Adipocyte (in vitro differentiated cells): Measurements from ENCODE around the gene NCKAP5.

Experiments used
- DNase-seq: peaks from one replicate; pipeline ENCODE4 v3.0.0-alpha.2; 2015; ENCODE audit warnings: low read depth
- H3K27me3 ChIP-seq: replicated peaks from 2 replicates; pipeline ENCODE4 v1.7.0; 2013; ENCODE audit warnings: mild to moderate bottlenecking, low read length, moderate library complexity; ENCODE audit not compliant: control insufficient read depth, insufficient read depth
- H3K36me3 ChIP-seq: 2 replicates; pipeline ENCODE4 v1.7.0; 2013; ENCODE audit warnings: low read length, mild to moderate bottlenecking, moderate library complexity; ENCODE audit not compliant: control insufficient read depth, insufficient read depth, severe bottlenecking
- H3K4me1 ChIP-seq: 2 replicates; pipeline ENCODE4 v1.7.0; 2013; ENCODE audit warnings: mild to moderate bottlenecking, low read length, moderate library complexity; ENCODE audit not compliant: control insufficient read depth, insufficient read depth
- H3K4me3 ChIP-seq: 2 replicates; pipeline ENCODE4 v1.7.0; 2013; ENCODE audit warnings: mild to moderate bottlenecking, low read length, moderate library complexity
- H3K9ac ChIP-seq: 2 replicates; pipeline ENCODE4 v1.7.0; 2013; ENCODE audit warnings: mild to moderate bottlenecking, low read length, moderate library complexity
- H3K9me3 ChIP-seq: 2 replicates; pipeline ENCODE4 v1.7.0; 2013; ENCODE audit warnings: mild to moderate bottlenecking, low read length, moderate library complexity; ENCODE audit not compliant: control insufficient read depth

The NCKAP5 gene

DNA sequence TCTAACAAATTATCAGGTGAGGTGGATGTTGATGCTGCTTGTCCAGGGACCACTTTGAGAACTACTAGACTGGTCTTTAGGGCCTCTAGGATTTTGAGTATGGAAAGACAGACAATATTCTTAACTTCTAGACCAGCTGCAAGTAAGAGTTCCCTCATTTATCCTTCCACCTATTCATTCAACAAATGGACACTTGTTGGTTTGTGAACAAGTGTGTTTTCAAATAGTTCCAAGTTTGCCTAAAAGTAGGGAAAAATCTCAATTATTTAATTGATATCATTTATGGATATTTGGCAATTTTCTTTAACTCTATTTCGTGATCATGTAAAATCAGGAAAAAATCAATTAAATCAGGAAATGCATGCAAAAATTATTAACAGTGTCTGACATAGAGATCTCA is 245.4 kb downstream of the NCKAP5 start:
- H3K4me3 ChIP-seq, result no peak overlapping the region
- H3K9me3 ChIP-seq, result no peaks in the 10 kb centered on the region
- DNase-seq, result no peak
- no peaks in the 10 kb centered on the region for H3K27me3 ChIP-seq
- no peaks in the 10 kb centered on the region for H3K36me3 ChIP-seq
- H3K4me1 ChIP-seq, result peaks cover 6% of the 10 kb centered on the region
- H3K9ac ChIP-seq, result no peak overlapping the region

DNA sequence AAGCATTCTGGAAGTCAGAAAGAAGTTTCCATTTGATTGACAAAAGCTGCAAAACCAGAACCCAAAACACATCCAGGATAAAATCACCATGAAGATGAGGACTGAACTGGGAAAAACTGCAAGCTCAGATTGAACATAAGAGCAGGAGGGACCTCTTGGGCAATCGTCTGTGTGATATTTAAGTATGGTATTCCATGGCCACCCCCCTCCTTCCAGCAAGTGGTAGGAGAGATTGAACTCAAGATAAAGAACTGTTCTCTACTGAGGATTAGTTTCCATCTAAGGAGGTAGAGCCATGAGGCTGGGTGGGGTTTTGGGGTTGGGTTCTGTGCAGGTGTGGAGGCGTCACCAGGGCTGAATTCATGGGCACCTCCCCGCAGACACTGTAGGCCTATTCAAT is 251.1 kb downstream of the NCKAP5 start:
- DNase-seq, result peak; percentile 22
- Histone ChIP-seq H3K9ac (no peak overlapping the region), H3K4me3 (no peak overlapping the region), H3K9me3 (no peaks in the 10 kb centered on the region), H3K36me3 (no peaks in the 10 kb centered on the region), H3K4me1 (no peaks in the 10 kb centered on the region), H3K27me3 (no peaks in the 10 kb centered on the region)

DNA sequence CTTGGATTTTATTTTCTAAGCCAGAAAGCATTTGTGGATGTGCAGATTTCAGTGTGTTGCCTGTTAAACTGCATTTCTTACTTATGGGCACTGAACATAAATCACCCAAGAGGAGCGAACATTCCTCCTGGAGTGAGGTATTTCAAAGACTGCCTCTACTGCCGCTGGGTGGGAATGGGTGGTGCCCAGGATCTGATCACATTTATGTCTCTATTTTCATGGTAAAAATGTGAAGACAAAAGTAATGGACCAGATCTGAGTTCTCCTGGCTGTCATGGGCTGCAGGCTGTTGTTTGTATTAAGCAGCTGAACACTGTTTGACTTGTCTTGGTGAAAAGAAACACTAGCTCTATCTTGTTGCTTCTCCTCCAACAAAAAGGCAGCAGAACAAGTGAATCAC is 251.7 kb downstream of the NCKAP5 start:
- Histone ChIP-seq H3K36me3 (no peaks in the 10 kb centered on the region), H3K9ac (no peak overlapping the region), H3K27me3 (no peaks in the 10 kb centered on the region), H3K9me3 (no peaks in the 10 kb centered on the region), H3K4me1 (no peaks in the 10 kb centered on the region), H3K4me3 (no peak overlapping the region)
- no peak for DNase-seq

DNA sequence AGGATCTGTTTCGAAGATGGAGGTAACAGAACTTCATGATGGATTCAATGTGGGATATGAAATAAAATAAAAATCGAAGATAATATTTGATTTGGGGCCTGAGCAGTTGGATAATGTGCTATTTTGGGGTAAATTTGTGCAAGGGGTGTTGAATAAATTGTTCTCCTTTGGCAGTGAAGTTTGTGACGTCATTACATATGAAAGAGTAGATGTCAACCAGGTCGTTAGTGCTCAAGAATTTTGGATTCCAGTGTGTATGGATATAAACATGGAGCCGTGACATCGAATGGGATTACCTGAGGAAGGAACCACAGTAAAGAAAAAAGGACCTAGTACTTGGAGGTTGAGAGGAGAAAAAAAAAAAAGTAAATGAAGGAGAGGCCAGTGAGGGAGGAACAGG is 253.0 kb downstream of the NCKAP5 start:
- H3K9me3 ChIP-seq, result no peaks in the 10 kb centered on the region
- no peaks in the 10 kb centered on the region for H3K36me3 ChIP-seq
- DNase-seq, result no peak
- H3K4me3 ChIP-seq, result no peak overlapping the region
- no peak overlapping the region for H3K9ac ChIP-seq
- H3K4me1 ChIP-seq, result no peaks in the 10 kb centered on the region
- no peaks in the 10 kb centered on the region for H3K27me3 ChIP-seq

DNA sequence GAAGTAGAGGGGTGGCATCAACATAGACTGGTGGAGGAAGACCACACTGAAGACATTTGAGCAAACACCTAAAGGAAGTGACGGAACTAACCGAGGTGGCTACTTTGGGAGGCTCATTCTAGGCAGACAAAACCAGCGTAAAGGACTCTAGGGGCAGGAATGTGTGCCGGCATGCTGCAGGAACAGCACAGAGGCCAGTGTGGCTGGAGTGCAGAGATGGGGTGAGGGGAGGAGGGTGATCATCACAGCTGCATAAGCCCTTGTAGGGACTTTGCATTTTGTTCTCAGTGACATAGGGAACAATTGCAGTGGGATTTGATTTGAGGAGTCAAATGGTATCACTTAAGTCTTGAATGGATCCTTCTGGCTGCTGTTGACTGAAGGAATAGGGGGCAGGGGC is 253.5 kb downstream of the NCKAP5 start:
- Histone ChIP-seq H3K9ac (no peak overlapping the region), H3K4me3 (no peak overlapping the region), H3K4me1 (no peaks in the 10 kb centered on the region), H3K36me3 (no peaks in the 10 kb centered on the region), H3K9me3 (no peaks in the 10 kb centered on the region), H3K27me3 (no peaks in the 10 kb centered on the region)
- no peak for DNase-seq

DNA sequence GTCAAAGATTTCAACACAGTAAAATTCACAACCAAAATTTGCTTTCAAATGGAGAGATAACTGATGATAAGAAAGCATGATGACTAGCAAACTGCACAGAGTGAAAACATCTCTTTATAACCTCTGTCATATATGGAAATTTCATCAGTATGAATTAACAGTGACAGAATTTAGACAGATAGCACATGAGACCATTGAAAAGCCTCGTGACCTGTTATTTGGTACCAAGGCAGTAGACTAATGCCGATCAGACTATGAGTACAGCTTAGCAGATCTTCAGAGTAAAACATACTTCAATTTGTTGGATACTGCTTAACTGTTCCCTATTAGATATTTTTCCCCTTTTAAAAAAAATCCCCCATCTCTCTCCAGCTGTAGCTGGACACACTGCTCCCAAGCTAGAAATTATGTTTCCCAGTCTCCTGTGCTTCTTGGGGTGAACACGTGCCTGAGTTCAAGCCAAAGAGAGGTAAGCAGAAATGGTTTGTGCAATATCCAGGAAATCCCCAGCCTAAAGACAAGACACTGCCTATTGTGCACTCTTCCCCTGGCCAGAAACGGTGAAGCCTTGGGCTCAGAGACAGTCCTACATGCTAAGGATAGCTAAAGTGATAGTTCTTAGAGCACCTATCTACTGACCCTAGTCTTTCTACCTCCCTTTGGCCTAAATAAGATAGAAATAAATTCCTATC is 256.1 kb downstream of the NCKAP5 start:
- Histone ChIP-seq H3K9me3 (no peaks in the 10 kb centered on the region), H3K36me3 (no peaks in the 10 kb centered on the region), H3K27me3 (no peaks in the 10 kb centered on the region), H3K9ac (no peak overlapping the region), H3K4me1 (no peaks in the 10 kb centered on the region), H3K4me3 (no peak overlapping the region)
- DNase-seq, result no peak

DNA sequence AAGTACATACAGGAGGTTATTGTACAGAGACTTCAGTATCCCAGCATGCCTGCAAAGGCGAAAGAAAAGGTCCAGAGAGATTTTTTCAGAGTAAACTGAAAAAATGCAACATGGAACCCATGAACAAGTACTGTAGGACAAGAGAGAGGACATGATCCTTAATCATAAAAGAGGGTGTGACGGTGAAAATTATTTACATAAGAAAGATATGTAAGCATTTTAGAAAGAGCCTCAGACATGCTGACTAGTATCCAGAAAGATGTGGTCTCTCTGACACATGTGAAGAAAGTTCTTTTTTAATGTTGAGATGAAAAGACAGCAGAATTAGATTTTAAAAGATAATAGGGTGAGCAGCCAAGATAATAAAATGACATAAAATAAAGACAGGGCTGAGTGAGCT is 262.0 kb downstream of the NCKAP5 start:
- H3K36me3 ChIP-seq, result no peaks in the 10 kb centered on the region
- H3K4me3 ChIP-seq, result no peak overlapping the region
- H3K9ac ChIP-seq, result no peak overlapping the region
- no peak for DNase-seq
- no peaks in the 10 kb centered on the region for H3K9me3 ChIP-seq
- no peaks in the 10 kb centered on the region for H3K4me1 ChIP-seq
- H3K27me3 ChIP-seq, result no peaks in the 10 kb centered on the region

DNA sequence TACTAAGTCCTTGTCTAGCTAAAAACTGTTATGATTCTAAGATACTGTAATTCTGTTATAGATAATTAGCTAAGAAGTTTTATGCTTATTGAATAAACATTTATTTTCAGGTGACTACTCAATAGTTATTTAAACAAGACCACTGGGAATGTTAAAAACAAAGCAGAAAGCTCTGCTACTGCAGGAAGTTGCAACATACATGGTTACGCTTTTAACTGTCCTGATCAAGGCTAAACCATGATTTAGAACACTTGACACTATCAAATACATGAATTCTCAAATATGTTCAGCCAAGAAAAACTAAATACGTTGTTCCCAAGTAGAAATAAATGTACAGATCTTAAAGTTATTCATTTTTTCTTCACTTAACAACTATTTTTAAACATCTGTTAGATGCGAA is 263.9 kb downstream of the NCKAP5 start:
- no peaks in the 10 kb centered on the region for H3K36me3 ChIP-seq
- no peak for DNase-seq
- H3K9me3 ChIP-seq, result no peaks in the 10 kb centered on the region
- H3K9ac ChIP-seq, result no peak overlapping the region
- no peak overlapping the region for H3K4me3 ChIP-seq
- no peaks in the 10 kb centered on the region for H3K4me1 ChIP-seq
- H3K27me3 ChIP-seq, result no peaks in the 10 kb centered on the region

DNA sequence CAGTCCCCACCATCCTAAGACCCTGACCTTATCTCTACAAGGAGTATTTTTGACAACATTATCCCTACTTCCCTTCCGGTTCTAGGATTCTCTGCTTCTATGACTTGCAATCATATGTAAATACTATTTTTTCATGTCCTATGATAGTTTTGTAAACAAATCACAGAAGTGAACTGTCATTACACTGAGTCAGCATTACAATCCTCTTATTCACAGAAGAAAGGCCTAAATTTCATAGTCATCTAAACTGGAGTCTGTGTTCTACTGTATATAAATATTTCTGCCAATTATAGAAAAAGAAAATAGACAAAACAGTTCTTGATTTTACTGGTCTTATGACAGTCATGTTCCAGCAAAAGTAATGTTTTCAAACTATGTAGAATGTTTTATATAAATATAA is 265.1 kb downstream of the NCKAP5 start:
- H3K36me3 ChIP-seq, result no peaks in the 10 kb centered on the region
- DNase-seq, result peak; percentile 48

DNA sequence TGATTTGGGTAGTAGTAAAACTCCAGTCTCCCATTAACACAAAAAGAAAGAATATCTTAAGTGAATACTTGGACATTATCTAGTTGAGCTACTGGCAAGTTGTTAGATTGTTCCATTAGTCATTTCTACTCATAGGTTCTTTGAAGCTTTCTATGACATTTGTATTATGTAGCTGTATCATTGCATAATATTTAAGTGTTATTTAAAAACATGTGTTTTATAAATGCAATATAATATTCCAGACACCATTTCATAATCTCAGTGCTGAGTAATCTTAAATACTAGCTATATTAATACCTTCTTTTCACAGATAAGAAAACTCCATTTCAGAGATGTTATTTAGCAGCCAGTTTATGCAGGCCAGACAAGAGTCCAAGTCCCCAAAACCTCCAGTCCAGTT is 271.9 kb downstream of the NCKAP5 start:
- no peaks in the 10 kb centered on the region for H3K36me3 ChIP-seq
- H3K4me3 ChIP-seq, result no peak overlapping the region
- H3K27me3 ChIP-seq, result no peaks in the 10 kb centered on the region
- peak; percentile 22 for DNase-seq
- H3K4me1 ChIP-seq, result no peaks in the 10 kb centered on the region
- H3K9ac ChIP-seq, result no peak overlapping the region
- H3K9me3 ChIP-seq, result no peaks in the 10 kb centered on the region

More for the DNA sequence above, 265.1 kb downstream of the NCKAP5 start:
- no peaks in the 10 kb centered on the region for H3K27me3 ChIP-seq
- H3K9me3 ChIP-seq, result no peaks in the 10 kb centered on the region
- H3K4me3 ChIP-seq, result no peak overlapping the region
- H3K4me1 ChIP-seq, result no peaks in the 10 kb centered on the region
- no peak overlapping the region for H3K9ac ChIP-seq

DNA sequence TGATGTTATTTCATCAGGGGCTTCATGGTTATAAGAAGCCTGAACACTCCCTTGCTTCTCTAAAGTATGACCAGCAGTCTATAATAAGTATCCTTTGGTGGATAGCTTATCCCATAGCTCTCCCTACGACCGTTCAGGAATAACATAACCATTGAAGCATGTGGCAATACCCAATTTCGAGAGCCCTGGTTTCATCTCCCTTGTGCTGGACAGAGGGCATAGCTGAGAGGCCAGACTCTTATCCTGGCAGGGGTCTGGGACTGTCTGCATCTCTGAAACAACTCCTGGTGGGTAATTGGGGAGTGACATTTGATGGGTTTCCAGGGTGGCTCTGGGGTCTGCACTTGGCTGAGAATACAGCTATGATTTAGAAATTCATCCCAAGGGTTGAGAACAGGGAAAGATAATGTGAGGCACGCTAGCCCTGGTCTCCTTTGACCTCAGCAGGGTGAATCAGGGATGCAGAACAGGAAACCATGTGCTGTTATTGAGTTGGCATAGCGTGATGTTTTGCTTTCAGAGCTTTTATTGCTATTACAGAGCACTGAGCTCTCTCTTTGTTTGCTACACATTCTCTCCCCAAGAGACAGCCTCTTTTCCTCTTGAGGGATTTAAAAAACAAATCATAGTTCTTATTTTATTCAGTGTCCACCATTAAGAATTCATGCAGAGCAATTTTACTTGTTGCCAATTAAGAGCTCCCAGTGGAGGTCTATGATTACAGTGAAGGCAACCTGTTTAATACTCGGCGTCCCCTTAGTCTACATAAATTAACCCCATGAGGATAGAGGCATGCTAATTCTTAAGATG is 274.5 kb downstream of the NCKAP5 start:
- Histone ChIP-seq H3K4me1 (no peaks in the 10 kb centered on the region), H3K27me3 (no peaks in the 10 kb centered on the region), H3K4me3 (no peak overlapping the region), H3K9me3 (no peaks in the 10 kb centered on the region), H3K9ac (no peak overlapping the region), H3K36me3 (no peaks in the 10 kb centered on the region)
- no peak for DNase-seq
